ENCODE data around the gene MAP1LC3B2. TPM values are rescaled to one million over a fixed set of nuclear protein-coding genes. Genes with fewer than 3 reads are reported as not detected.

Gene MAP1LC3B2
- not detected in 2 replicates for total RNA-seq (2014; rRNA removed; shearing (Covaris generic))

DNA sequence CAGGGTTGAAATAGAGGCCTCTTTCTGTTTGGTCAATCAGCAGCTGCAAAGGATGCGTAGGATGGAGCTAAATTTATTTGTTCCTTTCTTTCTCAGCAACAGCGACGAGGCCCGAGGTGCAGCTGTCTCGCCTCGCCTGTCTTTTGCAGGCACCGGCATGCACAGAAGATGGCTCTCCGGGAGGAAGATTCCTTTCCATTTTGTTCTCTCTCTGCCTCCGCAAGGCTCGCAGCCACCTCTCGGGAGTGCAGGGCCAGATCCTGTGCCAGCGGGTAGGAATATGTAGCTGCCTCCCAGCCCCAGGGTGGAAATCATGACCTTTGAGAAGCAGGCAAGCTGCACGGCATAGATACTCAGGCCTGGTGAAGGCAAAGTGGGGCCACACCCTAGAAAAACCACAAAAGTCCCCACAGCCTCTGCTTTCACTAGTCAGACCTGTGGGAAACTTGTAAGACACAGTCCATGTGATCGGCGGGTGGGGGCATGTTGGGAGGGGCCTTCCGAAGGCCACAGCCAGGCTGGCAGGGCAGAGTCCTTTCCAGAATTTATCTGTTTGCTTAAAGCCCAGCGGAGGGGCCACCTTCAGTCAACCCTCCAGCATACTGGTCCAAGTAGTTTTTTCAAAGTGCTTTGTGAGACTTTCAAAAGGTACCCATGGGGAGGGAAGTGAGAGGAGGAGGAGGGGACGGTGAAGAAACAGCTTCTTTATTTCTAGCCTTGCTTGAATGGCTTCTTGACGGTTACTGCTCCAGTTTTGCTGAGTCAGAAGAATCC is at the start of gene MAP1LC3B2:
Gene MAP1LC3B2 (plus strand): TSS at position 220 of the 774 bp plus-strand sequence. CDS start 16,562 bp downstream, outside the sequence.
- peak; percentile 70 to 75 for DNase-seq
- peak within 1 kb of the TSS; percentile 92 for H3K27ac ChIP-seq
- H3K36me3 ChIP-seq: no peaks in the 10 kb centered on the region
- peak within 1 kb of the TSS; percentile 51 for H3K4me3 ChIP-seq
- H3K4me1 ChIP-seq: peaks cover 7% of the 10 kb centered on the region
- H3K9me3 ChIP-seq (replicated peaks): no peaks in the 10 kb centered on the region
- H3K27me3 ChIP-seq: no peaks in the 10 kb centered on the region

DNA sequence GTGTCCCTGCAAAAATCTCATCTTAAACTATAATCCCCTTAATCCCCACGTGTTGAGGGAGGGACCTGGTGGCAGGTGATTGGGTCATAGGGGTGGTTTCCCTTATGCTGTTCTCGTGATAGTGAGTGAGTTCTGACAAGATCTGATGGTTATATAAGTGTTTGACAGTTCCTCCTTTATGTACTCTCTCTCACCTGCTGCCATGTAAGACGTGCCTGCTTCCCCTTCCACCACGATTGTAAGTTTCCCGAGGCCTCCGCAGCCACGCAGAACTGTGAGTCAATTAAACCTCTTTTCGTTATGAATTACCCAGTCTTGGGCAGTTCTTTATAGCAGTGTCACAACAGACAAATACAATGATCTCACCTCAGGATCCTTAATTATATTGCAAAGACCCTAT is 45.2 kb upstream of the MAP1LC3B2 start:
- Histone ChIP-seq H3K9me3 (replicated peaks) (no peaks in the 10 kb centered on the region), H3K27me3 (no peaks in the 10 kb centered on the region), H3K27ac (no peak overlapping the region), H3K4me3 (no peak overlapping the region), H3K4me1 (no peaks in the 10 kb centered on the region), H3K36me3 (no peaks in the 10 kb centered on the region)
- no peak for DNase-seq

DNA sequence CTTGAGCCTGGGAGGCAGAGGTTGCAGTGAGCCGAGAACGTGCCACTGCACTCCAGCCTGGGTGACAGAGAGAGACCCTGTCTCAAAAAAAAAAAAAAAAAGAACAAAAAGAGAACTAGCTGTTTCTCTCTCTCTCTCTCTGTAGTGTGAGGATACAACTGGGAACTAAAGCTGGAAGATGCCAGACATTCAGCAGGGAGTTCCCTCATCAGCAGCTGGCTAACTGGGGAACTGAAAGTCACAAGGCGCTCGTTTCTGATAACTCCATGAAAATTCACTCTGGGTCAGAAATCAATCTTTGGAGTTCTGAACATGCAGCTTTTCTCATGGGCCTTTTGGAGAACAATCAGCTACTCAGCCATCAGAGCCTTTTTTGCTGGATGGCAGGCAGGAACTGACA is 43.5 kb upstream of the MAP1LC3B2 start:
- no peaks in the 10 kb centered on the region for H3K4me1 ChIP-seq
- no peak overlapping the region for H3K27ac ChIP-seq
- H3K9me3 ChIP-seq (replicated peaks): no peaks in the 10 kb centered on the region
- H3K27me3 ChIP-seq: no peaks in the 10 kb centered on the region
- H3K36me3 ChIP-seq: no peaks in the 10 kb centered on the region
- no peak overlapping the region for H3K4me3 ChIP-seq
- no peak for DNase-seq

DNA sequence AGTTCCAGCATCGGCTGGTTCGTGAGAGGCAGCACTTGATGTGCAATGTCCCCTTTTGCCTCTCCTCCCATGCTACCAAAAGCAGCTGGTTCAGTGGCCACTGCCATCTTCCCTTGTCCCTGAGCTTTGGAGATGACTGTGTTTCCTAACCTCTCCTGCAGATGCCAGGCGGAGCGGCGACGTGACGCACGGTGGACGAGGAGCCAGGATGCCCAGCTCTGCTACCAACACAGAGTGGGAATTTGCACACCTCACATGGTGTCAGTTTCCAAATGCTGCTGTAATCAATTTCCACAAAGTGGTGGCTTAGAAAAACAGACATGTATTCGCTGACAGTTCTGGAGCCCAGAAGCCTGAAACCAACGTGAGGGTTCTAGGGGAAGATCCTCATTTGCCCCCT is 42.5 kb upstream of the MAP1LC3B2 start:
- H3K4me3 ChIP-seq: no peak overlapping the region
- no peaks in the 10 kb centered on the region for H3K27me3 ChIP-seq
- H3K9me3 ChIP-seq (replicated peaks): no peaks in the 10 kb centered on the region
- no peaks in the 10 kb centered on the region for H3K4me1 ChIP-seq
- H3K36me3 ChIP-seq: no peaks in the 10 kb centered on the region
- H3K27ac ChIP-seq: no peak overlapping the region
- no peak for DNase-seq

DNA sequence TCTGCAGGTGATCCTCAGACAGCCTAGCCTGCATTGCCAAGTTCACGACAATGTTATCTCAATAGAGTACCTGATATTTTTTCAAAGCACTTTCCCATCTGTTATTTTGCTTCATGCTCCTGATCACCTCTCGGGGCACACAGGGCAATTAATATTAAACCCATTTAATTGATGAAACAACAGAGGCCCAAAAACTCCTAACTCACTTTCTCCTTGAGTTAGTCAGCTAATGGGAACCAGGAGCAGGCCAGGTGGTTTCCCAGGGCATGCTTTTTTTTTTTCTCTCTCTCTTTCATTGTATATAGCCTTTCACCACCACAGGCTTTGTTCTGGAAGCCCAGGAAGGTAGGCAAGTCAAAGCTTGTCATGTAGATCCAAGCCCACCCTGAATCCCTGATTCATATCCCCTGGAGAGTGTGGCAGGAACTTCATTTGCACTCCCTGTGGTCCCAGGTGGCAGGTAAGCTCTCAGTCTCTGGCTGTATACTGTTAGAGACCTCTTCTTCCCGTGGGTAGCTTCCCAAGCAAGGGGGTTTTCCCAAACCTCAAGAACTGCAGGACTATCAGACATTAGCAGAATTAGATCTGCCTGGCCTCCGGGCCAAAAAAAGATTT is 41.6 kb upstream of the MAP1LC3B2 start:
- no peaks in the 10 kb centered on the region for H3K36me3 ChIP-seq
- no peaks in the 10 kb centered on the region for H3K9me3 ChIP-seq (replicated peaks)
- H3K27me3 ChIP-seq: no peaks in the 10 kb centered on the region
- no peak overlapping the region for H3K4me3 ChIP-seq
- no peak for DNase-seq
- no peak overlapping the region for H3K27ac ChIP-seq
- H3K4me1 ChIP-seq: no peaks in the 10 kb centered on the region

DNA sequence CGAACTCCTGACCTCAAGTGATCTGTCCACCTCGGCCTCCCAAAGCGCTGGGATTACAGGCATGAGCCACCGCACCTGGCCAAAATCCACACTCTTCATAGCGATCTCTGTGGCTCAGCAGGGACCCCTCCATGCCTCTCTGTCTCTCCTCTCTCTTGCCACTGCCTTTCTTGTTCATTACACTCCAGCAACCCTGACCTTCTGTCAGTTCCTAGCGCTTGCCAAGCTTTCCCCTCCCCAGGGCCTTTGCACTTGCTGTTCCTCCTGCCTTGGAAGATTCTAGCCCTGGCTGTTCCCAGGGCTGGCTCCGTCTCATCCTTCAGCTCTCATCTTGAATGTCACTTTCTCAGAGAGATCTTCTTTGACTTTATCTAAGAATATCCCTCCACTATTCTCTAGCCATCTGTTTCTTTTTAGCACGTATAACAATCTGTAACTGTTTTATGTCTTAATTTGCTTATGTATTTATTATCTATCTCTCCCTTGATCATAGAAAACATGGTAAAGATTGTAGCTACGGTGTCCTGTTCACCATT is 38.9 kb upstream of the MAP1LC3B2 start:
- DNase-seq: no peak
- Histone ChIP-seq H3K27ac (no peak overlapping the region), H3K36me3 (no peaks in the 10 kb centered on the region), H3K4me3 (no peak overlapping the region), H3K27me3 (no peaks in the 10 kb centered on the region), H3K9me3 (replicated peaks) (no peaks in the 10 kb centered on the region), H3K4me1 (no peaks in the 10 kb centered on the region)

DNA sequence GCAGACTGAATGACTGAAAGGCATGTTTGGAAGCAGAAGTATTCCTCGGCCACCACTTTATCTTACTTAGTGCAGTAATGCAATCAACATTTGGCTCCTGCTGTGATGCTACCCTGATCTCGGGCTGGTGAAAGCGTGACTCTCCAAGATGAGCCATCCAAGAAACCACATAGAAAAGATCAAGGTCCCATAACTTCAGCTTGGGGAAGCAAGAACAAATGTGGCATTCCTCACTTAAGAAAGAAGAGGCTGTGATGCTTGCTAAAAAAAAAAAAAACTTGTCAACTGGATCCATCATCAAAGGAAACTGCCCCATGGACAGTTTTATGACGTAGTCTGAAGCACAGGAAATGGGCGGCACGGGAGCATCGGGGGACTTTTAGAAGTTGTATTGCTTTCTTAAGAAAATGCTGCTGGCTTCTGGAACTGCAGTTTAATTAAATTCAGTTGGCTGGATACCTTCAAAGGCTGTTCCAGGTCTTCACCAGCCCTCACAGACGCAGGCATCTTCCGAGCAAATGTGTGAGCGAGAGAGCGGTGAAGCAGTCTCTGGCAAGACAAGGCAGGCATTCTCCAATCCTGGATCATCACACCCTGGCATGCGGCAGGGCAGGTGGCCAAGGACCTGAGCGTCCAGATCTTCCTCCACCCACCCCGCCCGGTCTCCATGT is 38.2 kb upstream of the MAP1LC3B2 start:
- no peaks in the 10 kb centered on the region for H3K36me3 ChIP-seq
- no peak for DNase-seq
- no peak overlapping the region for H3K4me3 ChIP-seq
- no peaks in the 10 kb centered on the region for H3K27me3 ChIP-seq
- H3K9me3 ChIP-seq (replicated peaks): no peaks in the 10 kb centered on the region
- no peaks in the 10 kb centered on the region for H3K4me1 ChIP-seq
- no peak overlapping the region for H3K27ac ChIP-seq

DNA sequence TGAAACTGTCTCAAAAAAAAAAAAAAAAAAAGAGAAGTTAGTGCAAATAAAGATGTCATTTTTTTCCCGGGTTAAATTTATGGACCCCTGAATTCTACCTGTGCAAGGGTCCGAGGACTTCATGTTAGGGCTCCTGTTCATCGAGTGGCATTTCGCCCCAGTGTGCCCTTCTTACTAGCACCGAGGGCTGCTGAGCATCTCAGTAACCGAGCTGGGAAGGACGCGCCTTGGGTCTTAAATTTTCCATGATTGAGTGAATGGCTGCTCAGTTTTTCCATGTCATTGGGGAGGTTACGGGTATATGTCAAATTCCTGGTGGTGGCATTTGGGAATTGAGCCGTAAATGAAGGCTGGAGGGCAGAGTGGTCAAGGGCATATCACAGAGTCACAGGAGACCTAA is 34.9 kb upstream of the MAP1LC3B2 start:
- Histone ChIP-seq H3K36me3 (no peaks in the 10 kb centered on the region), H3K4me1 (no peaks in the 10 kb centered on the region), H3K27ac (no peak overlapping the region), H3K4me3 (no peak overlapping the region), H3K27me3 (no peaks in the 10 kb centered on the region), H3K9me3 (replicated peaks) (no peaks in the 10 kb centered on the region)
- DNase-seq: no peak

DNA sequence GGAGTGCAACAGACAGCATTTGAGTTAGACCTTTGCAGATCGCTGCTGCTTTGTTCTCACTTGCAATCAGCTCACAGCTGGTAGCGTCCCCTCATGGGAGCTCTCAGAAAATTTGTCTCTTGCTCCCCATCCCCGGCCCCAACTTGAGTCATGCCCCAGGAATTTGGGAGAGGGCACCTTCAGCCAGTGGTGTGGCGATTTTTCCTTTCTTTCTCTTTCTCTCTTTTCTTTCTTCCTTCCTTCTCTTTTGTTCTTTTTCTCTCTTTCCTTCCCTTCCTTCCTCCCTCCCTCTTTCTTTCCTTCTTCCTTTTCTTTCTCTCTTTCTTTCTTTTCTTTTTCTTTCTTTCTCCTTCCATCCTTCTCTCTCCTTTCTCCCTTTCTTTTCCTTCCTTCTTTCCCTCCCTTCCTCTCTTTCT is 34.2 kb upstream of the MAP1LC3B2 start:
- DNase-seq: peak in 1 of 2 experiments; percentile 16
- no peak overlapping the region for H3K4me3 ChIP-seq
- no peaks in the 10 kb centered on the region for H3K36me3 ChIP-seq
- no peak overlapping the region for H3K27ac ChIP-seq
- H3K9me3 ChIP-seq (replicated peaks): no peaks in the 10 kb centered on the region
- no peaks in the 10 kb centered on the region for H3K4me1 ChIP-seq
- no peaks in the 10 kb centered on the region for H3K27me3 ChIP-seq

DNA sequence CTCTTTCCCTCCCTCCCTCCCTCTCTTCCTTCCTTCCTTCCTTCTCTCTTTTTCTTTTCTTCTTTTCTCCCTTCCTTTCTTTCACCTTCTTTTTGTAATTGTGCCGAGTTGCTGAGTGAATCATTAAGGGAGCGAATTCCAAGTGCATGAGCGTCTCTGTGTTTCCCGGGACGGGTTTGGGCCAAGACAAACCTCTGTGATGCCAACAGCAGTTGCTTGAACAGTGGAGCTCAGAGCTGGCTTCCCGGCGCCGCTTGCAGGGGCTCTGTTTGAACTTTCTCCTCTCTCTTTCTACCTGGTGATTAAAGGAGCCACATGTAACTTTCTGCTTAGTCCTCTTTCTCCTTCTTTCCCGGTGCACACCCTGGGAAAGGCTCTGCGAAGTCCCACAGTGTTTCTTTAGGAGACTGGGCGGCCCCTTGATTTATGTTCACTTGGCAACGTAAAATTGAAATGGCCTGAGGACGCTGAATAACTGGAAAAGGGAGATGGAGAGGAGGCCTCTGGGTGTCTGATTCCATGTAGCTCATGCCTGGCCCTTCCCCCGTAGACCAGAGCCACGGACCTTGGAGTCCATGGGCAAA is 33.7 kb upstream of the MAP1LC3B2 start:
- DNase-seq: no peak
- H3K36me3 ChIP-seq: no peaks in the 10 kb centered on the region
- no peaks in the 10 kb centered on the region for H3K4me1 ChIP-seq
- no peak overlapping the region for H3K27ac ChIP-seq
- H3K4me3 ChIP-seq: no peak overlapping the region
- H3K27me3 ChIP-seq: no peaks in the 10 kb centered on the region
- no peaks in the 10 kb centered on the region for H3K9me3 ChIP-seq (replicated peaks)

DNA sequence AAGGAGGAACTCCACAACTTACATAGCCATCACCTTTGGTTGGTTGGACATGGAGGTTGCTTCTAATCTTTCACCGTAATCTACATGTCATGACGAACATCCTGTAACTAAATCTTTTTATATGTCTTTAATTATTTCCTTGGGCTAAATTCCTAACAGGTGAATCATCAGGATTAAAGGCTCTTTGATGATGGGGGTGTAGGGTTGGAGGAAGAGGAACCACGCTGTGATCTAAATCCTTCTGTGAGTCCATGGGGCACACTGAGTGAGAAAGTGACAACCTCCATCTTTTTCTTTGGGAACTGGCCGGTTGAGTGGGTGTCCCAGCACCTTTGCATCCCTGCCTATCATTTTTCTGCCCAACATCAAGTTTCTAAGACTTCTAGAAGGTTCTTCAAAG is 31.1 kb upstream of the MAP1LC3B2 start:
- H3K4me3 ChIP-seq: no peak overlapping the region
- H3K9me3 ChIP-seq (replicated peaks): no peaks in the 10 kb centered on the region
- H3K4me1 ChIP-seq: 0 out of 2 replicates have a peak, but pooled peaks cover 3% of the 10 kb centered on the region
- H3K27me3 ChIP-seq: no peaks in the 10 kb centered on the region
- no peak for DNase-seq
- H3K27ac ChIP-seq: no peak overlapping the region
- H3K36me3 ChIP-seq: no peaks in the 10 kb centered on the region

DNA sequence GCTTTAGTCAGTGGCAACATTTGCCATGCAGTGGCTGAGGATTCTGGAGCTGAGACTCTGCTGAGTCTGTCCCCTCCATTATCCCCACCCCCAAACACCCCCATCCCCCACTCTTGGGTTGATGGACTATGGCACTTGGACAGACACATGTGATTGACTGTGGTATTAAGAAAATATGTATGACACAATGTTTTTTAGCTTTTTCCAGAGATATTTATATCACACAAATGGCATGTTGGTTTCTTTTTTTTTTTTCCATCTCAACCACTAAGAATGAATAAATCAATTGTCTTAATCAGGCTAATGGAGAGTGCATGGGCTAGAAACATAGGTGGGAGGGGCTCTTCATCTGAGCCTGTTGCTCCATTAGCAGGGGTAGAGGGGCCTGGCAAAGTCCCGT is 30.7 kb upstream of the MAP1LC3B2 start:
- H3K27me3 ChIP-seq: no peaks in the 10 kb centered on the region
- H3K9me3 ChIP-seq (replicated peaks): no peaks in the 10 kb centered on the region
- DNase-seq: no peak
- no peak overlapping the region for H3K27ac ChIP-seq
- no peaks in the 10 kb centered on the region for H3K36me3 ChIP-seq
- H3K4me3 ChIP-seq: no peak overlapping the region
- H3K4me1 ChIP-seq: 0 out of 2 replicates have a peak, but pooled peaks cover 3% of the 10 kb centered on the region

DNA sequence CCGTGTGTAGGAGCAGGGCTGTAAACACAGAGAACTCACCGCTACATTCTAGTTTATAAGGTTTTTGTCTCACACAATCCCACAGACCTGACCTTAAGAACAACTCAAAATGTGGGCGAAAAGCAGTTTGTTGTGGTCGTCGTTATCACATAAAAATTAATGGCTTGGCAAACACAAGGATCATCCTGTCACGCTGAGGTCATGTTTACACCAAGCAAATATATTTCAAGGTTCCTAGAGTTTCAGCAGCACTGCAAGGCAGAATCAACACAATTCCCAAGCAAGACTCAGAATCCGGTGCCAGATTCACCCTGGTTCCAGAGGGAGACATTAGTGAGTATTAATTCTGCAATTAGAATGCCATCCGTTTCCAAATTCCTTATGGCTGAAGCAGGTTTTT is 30.1 kb upstream of the MAP1LC3B2 start:
- H3K4me3 ChIP-seq: no peak overlapping the region
- no peaks in the 10 kb centered on the region for H3K36me3 ChIP-seq
- H3K27ac ChIP-seq: no peak overlapping the region
- 0 out of 2 replicates have a peak, but pooled peaks cover 3% of the 10 kb centered on the region for H3K4me1 ChIP-seq
- no peaks in the 10 kb centered on the region for H3K27me3 ChIP-seq
- no peak for DNase-seq
- H3K9me3 ChIP-seq (replicated peaks): no peaks in the 10 kb centered on the region

DNA sequence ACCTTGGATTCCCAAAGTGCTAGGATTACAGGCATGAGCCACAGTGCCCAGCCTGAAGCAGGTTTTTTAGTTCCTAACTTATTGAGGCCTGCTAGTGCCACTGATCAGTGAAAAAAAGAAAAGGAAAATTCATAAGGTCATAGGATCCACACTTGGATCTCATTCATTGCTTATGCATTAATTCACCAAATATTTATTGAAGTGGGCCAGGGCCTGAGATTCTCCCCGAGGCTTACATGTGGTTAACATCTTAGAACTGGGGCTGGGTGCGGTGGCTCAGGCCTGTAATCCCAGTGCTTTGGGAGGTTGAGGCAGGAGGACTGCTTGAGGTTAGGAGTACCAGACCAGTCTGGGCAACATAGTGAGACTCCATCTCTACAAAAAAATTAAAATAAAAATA is 29.5 kb upstream of the MAP1LC3B2 start:
- no peaks in the 10 kb centered on the region for H3K36me3 ChIP-seq
- no peak for DNase-seq
- no peaks in the 10 kb centered on the region for H3K9me3 ChIP-seq (replicated peaks)
- 0 out of 2 replicates have a peak, but pooled peaks cover 3% of the 10 kb centered on the region for H3K4me1 ChIP-seq
- 0 out of 2 replicates have a peak, but pooled peaks cover 3% of the 10 kb centered on the region for H3K27me3 ChIP-seq
- H3K4me3 ChIP-seq: no peak overlapping the region
- no peak overlapping the region for H3K27ac ChIP-seq
